ENCODE results near the gene GRHL1. TPM values are rescaled to one million over a fixed set of nuclear protein-coding genes. Genes with fewer than 3 reads are reported as not detected.
A peak's percentile ranks its signal among the peaks of the same experiment; 100 is the strongest.

GRHL1 gene
- polyA plus RNA-seq, 1 of the 3 experiments (the other 2 are of a cell fraction), result 1.0 TPM

DNA sequence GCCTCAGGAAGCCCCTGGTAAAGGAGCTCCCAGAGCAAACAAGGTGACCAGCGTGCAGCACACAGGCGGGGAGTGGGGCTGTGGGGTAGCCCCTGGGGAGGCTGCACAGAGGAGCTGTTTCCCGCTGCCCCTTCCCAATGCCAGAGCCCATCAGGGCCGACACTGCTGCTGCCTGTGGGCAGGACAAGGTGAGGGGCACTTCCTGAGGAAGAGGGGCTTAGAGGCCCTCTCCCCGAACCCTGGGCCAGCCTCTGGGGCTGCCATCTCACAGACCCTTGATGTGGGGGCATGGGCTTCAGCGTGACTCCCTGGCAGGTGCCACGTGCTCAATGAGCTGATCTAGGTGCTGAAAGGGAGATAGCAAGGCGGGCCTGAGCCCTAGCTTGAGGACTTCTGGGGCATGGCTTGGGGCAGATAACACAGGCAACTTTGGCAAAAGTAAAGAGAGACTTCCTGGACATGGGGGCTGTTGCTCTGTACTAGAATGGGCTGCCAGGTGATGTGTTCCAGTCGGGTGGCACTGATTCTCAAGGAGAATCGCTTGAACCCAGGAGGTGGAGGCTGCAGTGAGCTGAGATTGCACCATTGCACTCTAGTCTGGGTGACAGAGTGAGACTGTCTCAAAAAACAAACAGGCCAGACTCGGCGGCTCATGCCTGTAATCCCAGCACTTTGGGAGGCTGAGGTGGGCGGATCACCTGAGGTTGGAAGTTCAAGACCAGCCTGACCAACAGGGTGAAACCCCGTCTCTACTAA is 81.9 kb downstream of the GRHL1 start:
- no peak overlapping the region for H3K4me3 ChIP-seq (ENCODE audit: low read depth in 2 of 2, low read length in 1 of 2)
- no peak overlapping the region for H3K9ac ChIP-seq
- H4K20me1 ChIP-seq (ENCODE audit: insufficient read depth), result no peaks in the 10 kb centered on the region
- no peaks in the 10 kb centered on the region for H3K9me2 ChIP-seq
- no peak overlapping the region for H2AFZ ChIP-seq (ENCODE audit: low read depth)
- WGBS (ENCODE audit: low lambda C conversion rate), result 90% methylated on average over 13 of the region's 14 CpGs
- H3K9me3 ChIP-seq, result no peaks in the 10 kb centered on the region
- no peaks in the 10 kb centered on the region for H3K36me3 ChIP-seq (replicated peaks in 1 of 2; ENCODE audit: control insufficient read depth in 1 of 2, insufficient read depth in 2 of 2, low read length in 1 of 2)
- TF ChIP-seq POLR2AphosphoS5 (IDR thresholded peaks at IDR 0.05; ENCODE audit: low read depth, low read length) (no peak), MXI1 (IDR thresholded peaks at IDR 0.05; ENCODE audit: low read depth, low read length) (no peak)
- TF ChIP-seq, protein P1, sequence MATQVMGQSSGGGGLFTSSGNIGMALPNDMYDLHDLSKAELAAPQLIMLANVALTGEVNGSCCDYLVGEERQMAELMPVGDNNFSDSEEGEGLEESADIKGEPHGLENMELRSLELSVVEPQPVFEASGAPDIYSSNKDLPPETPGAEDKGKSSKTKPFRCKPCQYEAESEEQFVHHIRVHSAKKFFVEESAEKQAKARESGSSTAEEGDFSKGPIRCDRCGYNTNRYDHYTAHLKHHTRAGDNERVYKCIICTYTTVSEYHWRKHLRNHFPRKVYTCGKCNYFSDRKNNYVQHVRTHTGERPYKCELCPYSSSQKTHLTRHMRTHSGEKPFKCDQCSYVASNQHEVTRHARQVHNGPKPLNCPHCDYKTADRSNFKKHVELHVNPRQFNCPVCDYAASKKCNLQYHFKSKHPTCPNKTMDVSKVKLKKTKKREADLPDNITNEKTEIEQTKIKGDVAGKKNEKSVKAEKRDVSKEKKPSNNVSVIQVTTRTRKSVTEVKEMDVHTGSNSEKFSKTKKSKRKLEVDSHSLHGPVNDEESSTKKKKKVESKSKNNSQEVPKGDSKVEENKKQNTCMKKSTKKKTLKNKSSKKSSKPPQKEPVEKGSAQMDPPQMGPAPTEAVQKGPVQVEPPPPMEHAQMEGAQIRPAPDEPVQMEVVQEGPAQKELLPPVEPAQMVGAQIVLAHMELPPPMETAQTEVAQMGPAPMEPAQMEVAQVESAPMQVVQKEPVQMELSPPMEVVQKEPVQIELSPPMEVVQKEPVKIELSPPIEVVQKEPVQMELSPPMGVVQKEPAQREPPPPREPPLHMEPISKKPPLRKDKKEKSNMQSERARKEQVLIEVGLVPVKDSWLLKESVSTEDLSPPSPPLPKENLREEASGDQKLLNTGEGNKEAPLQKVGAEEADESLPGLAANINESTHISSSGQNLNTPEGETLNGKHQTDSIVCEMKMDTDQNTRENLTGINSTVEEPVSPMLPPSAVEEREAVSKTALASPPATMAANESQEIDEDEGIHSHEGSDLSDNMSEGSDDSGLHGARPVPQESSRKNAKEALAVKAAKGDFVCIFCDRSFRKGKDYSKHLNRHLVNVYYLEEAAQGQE (IDR thresholded peaks at IDR 0.05; ENCODE audit: low read depth, low read length), result 0 out of 2 replicates have a peak, but pooled peaks have one; percentile 60
- peaks cover 8 to 33% of the 10 kb centered on the region in 2 experiments; a peak in 2 of 4 replicates for H3K4me1 ChIP-seq (ENCODE audit: control insufficient read depth in 1 of 2, insufficient read depth in 2 of 2, low read depth in 1 of 2, low read length in 1 of 2)
- no peak overlapping the region for H3K4me2 ChIP-seq
- no peaks in the 10 kb centered on the region for H3K79me2 ChIP-seq (ENCODE audit: insufficient read depth)
- DNase-seq, result no peak
- no peak overlapping the region for H3K27ac ChIP-seq (ENCODE audit: low read depth in 2 of 2, low read length in 1 of 2)
- H3K27me3 ChIP-seq (ENCODE audit: insufficient read depth), result no peaks in the 10 kb centered on the region
- CTCF ChIA-PET, result interaction anchor here (1.0 to 7.0 kb wide), 6 partner anchors 9 to 234 kb away, joined by 3 to 76 read pairs (median 4); no protein-coding TSS in a partner anchor
- H3F3A ChIP-seq (replicated peaks; ENCODE audit: insufficient read depth), result peaks cover 8% of the 10 kb centered on the region
- POLR2A ChIA-PET, result no interaction called here

DNA sequence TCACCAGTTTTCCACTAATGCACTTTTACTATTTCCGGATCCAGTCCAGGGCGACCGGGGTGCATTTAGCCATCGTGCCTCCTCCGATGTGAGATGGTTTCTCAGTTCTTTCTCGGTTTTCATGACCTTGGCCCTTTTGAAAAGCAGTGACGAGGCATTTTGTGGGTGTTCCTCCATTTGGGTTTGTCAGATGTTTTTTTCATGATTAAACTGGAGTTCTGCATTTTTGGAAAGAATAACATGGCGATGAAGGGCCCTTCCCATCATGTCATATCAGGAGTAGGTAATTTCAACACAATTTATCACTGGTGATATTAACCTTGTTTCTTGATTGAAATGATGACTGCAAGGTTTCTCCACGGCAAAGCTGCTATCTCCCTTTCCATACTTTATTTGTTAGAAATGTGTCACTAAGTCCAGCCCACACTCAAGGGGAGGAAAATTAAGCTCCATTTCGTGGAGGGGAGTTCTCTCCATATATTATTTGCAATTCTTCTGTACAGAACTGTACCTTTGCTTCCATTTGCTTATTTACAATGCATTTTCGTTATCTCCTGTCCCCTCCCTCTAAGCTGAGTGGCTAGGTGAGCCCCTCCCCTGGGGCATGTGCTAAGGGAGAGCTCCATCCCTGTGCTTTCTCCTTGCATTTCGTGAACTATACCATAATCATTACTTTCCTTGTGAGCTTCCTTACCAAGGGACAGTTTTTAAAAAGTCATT is 83.0 kb downstream of the GRHL1 start:
- 86% methylated on average over 12 of the region's 12 CpGs for WGBS (ENCODE audit: low lambda C conversion rate)
- Histone ChIP-seq H3K9ac (no peak overlapping the region), H3K4me1 (ENCODE audit: control insufficient read depth in 1 of 2, insufficient read depth in 2 of 2, low read depth in 1 of 2, low read length in 1 of 2) (peaks cover 8 to 23% of the 10 kb centered on the region in 2 experiments; a peak in 2 of 4 replicates), H3K4me2 (no peak overlapping the region), H3F3A (replicated peaks; ENCODE audit: insufficient read depth) (peaks cover 11% of the 10 kb centered on the region), H3K27me3 (ENCODE audit: insufficient read depth) (no peaks in the 10 kb centered on the region), H3K27ac (ENCODE audit: low read depth in 2 of 2, low read length in 1 of 2) (no peak overlapping the region), H3K9me2 (no peaks in the 10 kb centered on the region), H4K20me1 (ENCODE audit: insufficient read depth) (no peaks in the 10 kb centered on the region), H3K79me2 (ENCODE audit: insufficient read depth) (no peaks in the 10 kb centered on the region), H3K9me3 (no peaks in the 10 kb centered on the region), H3K36me3 (replicated peaks in 1 of 2; ENCODE audit: control insufficient read depth in 1 of 2, insufficient read depth in 2 of 2, low read length in 1 of 2) (no peaks in the 10 kb centered on the region), H3K4me3 (ENCODE audit: low read depth in 2 of 2, low read length in 1 of 2) (no peak overlapping the region), H2AFZ (ENCODE audit: low read depth) (no peak overlapping the region)
- DNase-seq, result no peak
- POLR2A ChIA-PET, result interaction anchor here (0.6 kb wide), 1 partner anchor 54 kb away, joined by 6 read pairs; no protein-coding TSS in a partner anchor
- CTCF ChIA-PET, result interaction anchor here (0.9 to 3.0 kb wide), 12 partner anchors 10 to 236 kb away, joined by 3 to 36 read pairs (median 4); no protein-coding TSS in a partner anchor
- TF ChIP-seq EP300 (IDR thresholded peaks at IDR 0.05; ENCODE audit: borderline replicate concordance in 1 of 2, low read depth in 1 of 2, low read length in 1 of 2) (no peak), GATA2 (CRISPR knock-in tag; IDR thresholded peaks at IDR 0.05) (no peak), EZH2phosphoT487 (IDR thresholded peaks at IDR 0.05; ENCODE audit: borderline replicate concordance, low read depth) (no peak), SMC3 (IDR thresholded peaks at IDR 0.05; ENCODE audit: low read depth, low read length) (no peak), MXI1 (IDR thresholded peaks at IDR 0.05; ENCODE audit: low read depth, low read length) (no peak), NFIC (IDR thresholded peaks at IDR 0.05; ENCODE audit: borderline replicate concordance) (no peak), MEF2A (IDR thresholded peaks at IDR 0.05; ENCODE audit: borderline replicate concordance, low read depth) (no peak), CHD2 (IDR thresholded peaks at IDR 0.05; ENCODE audit: low read length, partially characterized antibody) (no peak)
- TF ChIP-seq, protein P2, sequence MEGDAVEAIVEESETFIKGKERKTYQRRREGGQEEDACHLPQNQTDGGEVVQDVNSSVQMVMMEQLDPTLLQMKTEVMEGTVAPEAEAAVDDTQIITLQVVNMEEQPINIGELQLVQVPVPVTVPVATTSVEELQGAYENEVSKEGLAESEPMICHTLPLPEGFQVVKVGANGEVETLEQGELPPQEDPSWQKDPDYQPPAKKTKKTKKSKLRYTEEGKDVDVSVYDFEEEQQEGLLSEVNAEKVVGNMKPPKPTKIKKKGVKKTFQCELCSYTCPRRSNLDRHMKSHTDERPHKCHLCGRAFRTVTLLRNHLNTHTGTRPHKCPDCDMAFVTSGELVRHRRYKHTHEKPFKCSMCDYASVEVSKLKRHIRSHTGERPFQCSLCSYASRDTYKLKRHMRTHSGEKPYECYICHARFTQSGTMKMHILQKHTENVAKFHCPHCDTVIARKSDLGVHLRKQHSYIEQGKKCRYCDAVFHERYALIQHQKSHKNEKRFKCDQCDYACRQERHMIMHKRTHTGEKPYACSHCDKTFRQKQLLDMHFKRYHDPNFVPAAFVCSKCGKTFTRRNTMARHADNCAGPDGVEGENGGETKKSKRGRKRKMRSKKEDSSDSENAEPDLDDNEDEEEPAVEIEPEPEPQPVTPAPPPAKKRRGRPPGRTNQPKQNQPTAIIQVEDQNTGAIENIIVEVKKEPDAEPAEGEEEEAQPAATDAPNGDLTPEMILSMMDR (IDR thresholded peaks at IDR 0.05), result no peak
- TF ChIP-seq, protein P3, sequence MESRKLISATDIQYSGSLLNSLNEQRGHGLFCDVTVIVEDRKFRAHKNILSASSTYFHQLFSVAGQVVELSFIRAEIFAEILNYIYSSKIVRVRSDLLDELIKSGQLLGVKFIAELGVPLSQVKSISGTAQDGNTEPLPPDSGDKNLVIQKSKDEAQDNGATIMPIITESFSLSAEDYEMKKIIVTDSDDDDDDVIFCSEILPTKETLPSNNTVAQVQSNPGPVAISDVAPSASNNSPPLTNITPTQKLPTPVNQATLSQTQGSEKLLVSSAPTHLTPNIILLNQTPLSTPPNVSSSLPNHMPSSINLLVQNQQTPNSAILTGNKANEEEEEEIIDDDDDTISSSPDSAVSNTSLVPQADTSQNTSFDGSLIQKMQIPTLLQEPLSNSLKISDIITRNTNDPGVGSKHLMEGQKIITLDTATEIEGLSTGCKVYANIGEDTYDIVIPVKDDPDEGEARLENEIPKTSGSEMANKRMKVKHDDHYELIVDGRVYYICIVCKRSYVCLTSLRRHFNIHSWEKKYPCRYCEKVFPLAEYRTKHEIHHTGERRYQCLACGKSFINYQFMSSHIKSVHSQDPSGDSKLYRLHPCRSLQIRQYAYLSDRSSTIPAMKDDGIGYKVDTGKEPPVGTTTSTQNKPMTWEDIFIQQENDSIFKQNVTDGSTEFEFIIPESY (IDR thresholded peaks at IDR 0.05; ENCODE audit: borderline replicate concordance, low read depth), result no peak

All from SK-N-SH (cell line).